Measurements from ENCODE around the gene CALU.

- no peak for TF ChIP-seq CTCF (IDR thresholded peaks at IDR 0.05)
- TF ChIP-seq POLR2AphosphoS5 (IDR thresholded peaks at IDR 0.05), result no peak
These were observed 12.5 kb upstream of the CALU start for GRCh38 chr7:128726737-128727072.
